ENCODE data around the gene ADIRF. TPM values are rescaled to one million over a fixed set of nuclear protein-coding genes. Genes with fewer than 3 reads are reported as not detected.
A peak's percentile ranks its signal among the peaks of the same experiment; 100 is the strongest.

Gene ADIRF
- total and polyA plus RNA-seq, 10 of the 15 experiments (the other 5 are each of a cell fraction or from before 2014, with no cell fraction given) = 0.12 to 2.5 (median 0.70) TPM; not detected in 2

DNA sequence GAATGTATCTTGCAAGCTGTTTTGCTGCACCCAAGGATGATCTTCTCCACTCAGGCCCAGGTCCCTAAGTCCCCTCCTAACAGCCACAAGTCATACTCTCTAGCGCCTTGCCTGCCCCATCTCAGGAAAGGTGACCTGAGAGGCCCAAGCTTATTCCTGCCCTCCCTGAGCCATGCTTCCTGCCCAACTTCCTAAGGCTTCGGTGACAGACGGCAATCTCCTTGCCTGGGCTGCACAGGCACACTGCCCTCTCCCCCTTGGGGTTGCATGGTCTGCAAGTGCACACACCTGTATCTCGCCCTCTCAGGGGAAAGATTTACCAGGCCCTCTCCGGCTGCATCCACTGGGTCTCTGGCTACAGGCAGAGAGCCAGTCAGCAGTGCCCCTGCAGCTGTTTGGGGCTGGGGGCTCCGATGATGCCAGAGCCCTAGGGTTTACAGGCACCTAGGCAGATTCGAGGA lies 771 bp upstream of the ADIRF start:
- Histone ChIP-seq H3K27ac (ENCODE audit: control insufficient read depth, insufficient read depth) (peak overlapping the region; percentile 88; the same call in 1 of the 2 replicates), H3K27me3 (replicated peaks in 1 of 2; ENCODE audit: control insufficient read depth in 2 of 2, insufficient read depth in 2 of 2, low read length in 1 of 2) (no peaks in the 10 kb centered on the region), H2AFZ (ENCODE audit: control insufficient read depth, low read depth, low read length) (peak overlapping the region; percentile 85; the same call in 1 of the 2 replicates), H4K20me1 (ENCODE audit: control insufficient read depth, insufficient read depth) (no peaks in the 10 kb centered on the region), H3K4me3 (no peak overlapping the region), H3K9ac (ENCODE audit: control insufficient read depth, insufficient read depth, low read length) (no peak overlapping the region), H3K4me1 (ENCODE audit: control insufficient read depth, insufficient read depth, low read length) (peaks cover 57% of the 10 kb centered on the region), H3K4me2 (ENCODE audit: control insufficient read depth, insufficient read depth) (0 out of 2 replicates have a peak overlapping the region, but pooled peaks have one; percentile 88), H3K36me3 (ENCODE audit: control insufficient read depth in 2 of 2, insufficient read depth in 2 of 2, low read length in 1 of 2) (no peaks in the 10 kb centered on the region), H3K9me3 (replicated peaks; ENCODE audit: control insufficient read depth, insufficient read depth, low read length) (no peaks in the 10 kb centered on the region), H3K79me2 (ENCODE audit: control insufficient read depth, insufficient read depth, low read length) (no peaks in the 10 kb centered on the region)
- TF ChIP-seq CEBPB (IDR thresholded peaks at IDR 0.05; ENCODE audit: borderline replicate concordance in 1 of 2, low read depth in 2 of 2, low read length in 2 of 2) (no peak), NFXL1 (IDR thresholded peaks at IDR 0.05; ENCODE audit: borderline replicate concordance) (no peak), ASH2L (IDR thresholded peaks at IDR 0.05; ENCODE audit: borderline replicate concordance, low read depth) (no peak), SREBF2 (IDR thresholded peaks at IDR 0.05; ENCODE audit: low read length) (no peak), HCFC1 (IDR thresholded peaks at IDR 0.05; ENCODE audit: low read length) (no peak), RCOR1 (conservative IDR thresholded peaks at IDR 0.05; ENCODE audit: low read depth, low read length) (no peak), ZSCAN29 (IDR thresholded peaks at IDR 0.05) (no peak), SREBF1 (IDR thresholded peaks at IDR 0.05; ENCODE audit: low read length) (no peak), SUPT20H (IDR thresholded peaks at IDR 0.05; ENCODE audit: borderline replicate concordance, control insufficient read depth, low read depth, low read length) (no peak), TCF7 (IDR thresholded peaks at IDR 0.05; ENCODE audit: borderline replicate concordance) (no peak), NR2C2 (IDR thresholded peaks at IDR 0.05; ENCODE audit: borderline replicate concordance, control insufficient read depth, insufficient read length, low read depth) (no peak), RAD21 (IDR thresholded peaks at IDR 0.05; ENCODE audit: insufficient read depth, low read depth, low read length) (no peak), STAT3 (IDR thresholded peaks at IDR 0.05; ENCODE audit: low read depth, low read length) (no peak)
- TF ChIP-seq, protein P1, sequence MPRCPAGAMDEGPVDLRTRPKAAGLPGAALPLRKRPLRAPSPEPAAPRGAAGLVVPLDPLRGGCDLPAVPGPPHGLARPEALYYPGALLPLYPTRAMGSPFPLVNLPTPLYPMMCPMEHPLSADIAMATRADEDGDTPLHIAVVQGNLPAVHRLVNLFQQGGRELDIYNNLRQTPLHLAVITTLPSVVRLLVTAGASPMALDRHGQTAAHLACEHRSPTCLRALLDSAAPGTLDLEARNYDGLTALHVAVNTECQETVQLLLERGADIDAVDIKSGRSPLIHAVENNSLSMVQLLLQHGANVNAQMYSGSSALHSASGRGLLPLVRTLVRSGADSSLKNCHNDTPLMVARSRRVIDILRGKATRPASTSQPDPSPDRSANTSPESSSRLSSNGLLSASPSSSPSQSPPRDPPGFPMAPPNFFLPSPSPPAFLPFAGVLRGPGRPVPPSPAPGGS (IDR thresholded peaks at IDR 0.05; ENCODE audit: borderline replicate concordance, insufficient read depth, low read depth, low read length, poor library complexity, severe bottlenecking) = no peak
- TF ChIP-seq, protein P2, sequence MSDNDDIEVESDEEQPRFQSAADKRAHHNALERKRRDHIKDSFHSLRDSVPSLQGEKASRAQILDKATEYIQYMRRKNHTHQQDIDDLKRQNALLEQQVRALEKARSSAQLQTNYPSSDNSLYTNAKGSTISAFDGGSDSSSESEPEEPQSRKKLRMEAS (IDR thresholded peaks at IDR 0.05; ENCODE audit: low read depth, low read length) = no peak
- TF ChIP-seq, protein P3, sequence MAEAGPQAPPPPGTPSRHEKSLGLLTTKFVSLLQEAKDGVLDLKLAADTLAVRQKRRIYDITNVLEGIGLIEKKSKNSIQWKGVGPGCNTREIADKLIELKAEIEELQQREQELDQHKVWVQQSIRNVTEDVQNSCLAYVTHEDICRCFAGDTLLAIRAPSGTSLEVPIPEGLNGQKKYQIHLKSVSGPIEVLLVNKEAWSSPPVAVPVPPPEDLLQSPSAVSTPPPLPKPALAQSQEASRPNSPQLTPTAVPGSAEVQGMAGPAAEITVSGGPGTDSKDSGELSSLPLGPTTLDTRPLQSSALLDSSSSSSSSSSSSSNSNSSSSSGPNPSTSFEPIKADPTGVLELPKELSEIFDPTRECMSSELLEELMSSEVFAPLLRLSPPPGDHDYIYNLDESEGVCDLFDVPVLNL (IDR thresholded peaks at IDR 0.05; ENCODE audit: low read depth, low read length) = no peak
- TF ChIP-seq, protein P4, sequence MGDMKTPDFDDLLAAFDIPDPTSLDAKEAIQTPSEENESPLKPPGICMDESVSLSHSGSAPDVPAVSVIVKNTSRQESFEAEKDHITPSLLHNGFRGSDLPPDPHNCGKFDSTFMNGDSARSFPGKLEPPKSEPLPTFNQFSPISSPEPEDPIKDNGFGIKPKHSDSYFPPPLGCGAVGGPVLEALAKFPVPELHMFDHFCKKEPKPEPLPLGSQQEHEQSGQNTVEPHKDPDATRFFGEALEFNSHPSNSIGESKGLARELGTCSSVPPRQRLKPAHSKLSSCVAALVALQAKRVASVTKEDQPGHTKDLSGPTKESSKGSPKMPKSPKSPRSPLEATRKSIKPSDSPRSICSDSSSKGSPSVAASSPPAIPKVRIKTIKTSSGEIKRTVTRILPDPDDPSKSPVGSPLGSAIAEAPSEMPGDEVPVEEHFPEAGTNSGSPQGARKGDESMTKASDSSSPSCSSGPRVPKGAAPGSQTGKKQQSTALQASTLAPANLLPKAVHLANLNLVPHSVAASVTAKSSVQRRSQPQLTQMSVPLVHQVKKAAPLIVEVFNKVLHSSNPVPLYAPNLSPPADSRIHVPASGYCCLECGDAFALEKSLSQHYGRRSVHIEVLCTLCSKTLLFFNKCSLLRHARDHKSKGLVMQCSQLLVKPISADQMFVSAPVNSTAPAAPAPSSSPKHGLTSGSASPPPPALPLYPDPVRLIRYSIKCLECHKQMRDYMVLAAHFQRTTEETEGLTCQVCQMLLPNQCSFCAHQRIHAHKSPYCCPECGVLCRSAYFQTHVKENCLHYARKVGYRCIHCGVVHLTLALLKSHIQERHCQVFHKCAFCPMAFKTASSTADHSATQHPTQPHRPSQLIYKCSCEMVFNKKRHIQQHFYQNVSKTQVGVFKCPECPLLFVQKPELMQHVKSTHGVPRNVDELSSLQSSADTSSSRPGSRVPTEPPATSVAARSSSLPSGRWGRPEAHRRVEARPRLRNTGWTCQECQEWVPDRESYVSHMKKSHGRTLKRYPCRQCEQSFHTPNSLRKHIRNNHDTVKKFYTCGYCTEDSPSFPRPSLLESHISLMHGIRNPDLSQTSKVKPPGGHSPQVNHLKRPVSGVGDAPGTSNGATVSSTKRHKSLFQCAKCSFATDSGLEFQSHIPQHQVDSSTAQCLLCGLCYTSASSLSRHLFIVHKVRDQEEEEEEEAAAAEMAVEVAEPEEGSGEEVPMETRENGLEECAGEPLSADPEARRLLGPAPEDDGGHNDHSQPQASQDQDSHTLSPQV (IDR thresholded peaks at IDR 0.05) = no peak
- DNase-seq (ENCODE audit: low read depth, low spot score) (no peak), ATAC-seq (no peak), FAIRE-seq (no peak)
- in situ Hi-C loops (cut with MboI) (no loop called here), intact Hi-C loops (cut with micrococcal nuclease; ENCODE audit: unreplicated experiment) (loop anchor here (5.0 kb wide), 1 partner anchor 125 kb away; the partner anchor contains the start of gene GLUD1)
- SMC1A ChIA-PET (ENCODE audit: uncharacterized antibody, unreplicated experiment) = interaction anchor here (1.4 kb wide), 1 partner anchor 87 kb away, joined by 3 read pairs; no protein-coding TSS in a partner anchor
- 97% methylated on average over 7 of the region's 7 CpGs for WGBS (ENCODE audit: insufficient coverage, insufficient replicate concordance, low lambda C conversion rate, missing lambda C conversion rate)
- CTCF ChIA-PET = interaction anchor here (0.7 to 3.5 kb wide), 5 partner anchors 11 to 255 kb away, joined by 3 to 25 read pairs (median 7); partner anchors contain the start of gene MMRN2
- RAD21 ChIA-PET (ENCODE audit: unreplicated experiment) = interaction anchor here (1.0 to 1.8 kb wide), 2 partner anchors 21 to 126 kb away, joined by 4 to 5 read pairs; no protein-coding TSS in a partner anchor
- POLR2A ChIA-PET = interaction anchor here (2.4 kb wide), 1 partner anchor 125 kb away, joined by 7 read pairs; no protein-coding TSS in a partner anchor
- BruUV-seq (replicated peaks) = no TSS peak

Measured in GM12878 (cell line).